ENCODE results near the gene SUCLG2.

SUCLG2 gene

DNA sequence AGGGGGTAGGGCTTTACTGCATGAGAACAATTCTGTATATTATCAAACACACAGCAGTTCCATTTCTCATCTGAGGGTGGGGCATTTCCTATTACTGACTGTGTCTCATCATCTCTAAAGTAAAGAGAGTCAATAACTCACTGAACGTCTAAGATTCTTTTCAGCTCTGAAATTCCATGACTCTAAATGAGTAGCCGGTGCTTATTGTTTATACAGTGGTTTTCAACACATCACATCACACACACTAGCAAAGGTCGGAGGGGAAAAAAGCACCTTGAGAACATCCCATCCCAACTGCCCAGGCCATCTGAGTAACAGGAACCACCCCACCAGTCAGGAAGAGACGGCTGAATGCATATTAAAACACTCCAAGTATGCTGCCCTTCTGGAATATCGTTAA lies 196.0 kb downstream of the SUCLG2 start:
- no peak for DNase-seq (ENCODE audit: low read depth in 2 of 2)

DNA sequence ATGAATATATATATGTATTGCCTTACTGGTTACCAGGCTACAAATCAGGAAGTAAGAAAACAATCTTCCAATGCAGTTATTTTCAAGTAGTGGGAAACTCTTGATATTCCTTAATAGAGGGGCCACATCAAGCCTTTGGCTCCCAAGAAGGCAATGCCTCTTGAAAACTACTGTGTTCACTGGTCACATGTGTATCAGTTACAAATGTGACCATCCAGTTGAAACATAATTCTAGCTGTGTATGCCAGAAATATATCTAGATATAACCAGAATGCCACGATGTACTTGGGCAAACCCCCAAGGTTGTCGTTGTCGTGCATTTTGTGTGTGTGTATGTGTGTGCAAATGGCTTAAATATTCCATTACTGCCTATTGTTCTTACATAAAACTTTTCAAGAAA lies 200.8 kb downstream of the SUCLG2 start:
- no peak for DNase-seq (ENCODE audit: low read depth in 2 of 2)

- no peak for DNase-seq (ENCODE audit: low read depth in 2 of 2)
Observed at GRCh38 chr3:67450153-67450552, 204.3 kb downstream of the SUCLG2 start.

GRCh38 chr3:67447393-67447792 lies 207.0 kb downstream of the SUCLG2 start:
- no peak for DNase-seq (ENCODE audit: low read depth in 2 of 2)

DNA sequence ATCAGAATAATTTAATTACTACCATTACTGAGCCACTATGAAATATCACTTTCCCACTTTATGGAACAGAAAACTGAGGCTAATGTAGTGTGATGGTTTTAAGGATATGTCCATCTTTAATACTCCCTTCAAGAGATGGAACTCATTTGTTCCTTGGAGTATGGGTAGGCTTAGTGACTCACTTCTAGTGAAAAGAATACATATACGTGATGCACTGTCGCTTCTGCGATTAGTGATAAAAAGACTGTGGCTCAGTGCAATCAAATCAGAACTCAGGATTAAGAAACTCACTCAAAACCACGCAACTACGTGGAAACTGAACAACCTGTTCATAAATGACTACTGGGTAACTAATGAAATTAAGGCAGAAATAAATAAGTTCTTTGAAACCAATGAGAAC lies 216.6 kb downstream of the SUCLG2 start:
- DNase-seq (ENCODE audit: low read depth in 2 of 2): no peak

- DNase-seq (ENCODE audit: low read depth in 2 of 2): no peak
Observed at GRCh38 chr3:67437090-67437489, 217.3 kb downstream of the SUCLG2 start.

DNA sequence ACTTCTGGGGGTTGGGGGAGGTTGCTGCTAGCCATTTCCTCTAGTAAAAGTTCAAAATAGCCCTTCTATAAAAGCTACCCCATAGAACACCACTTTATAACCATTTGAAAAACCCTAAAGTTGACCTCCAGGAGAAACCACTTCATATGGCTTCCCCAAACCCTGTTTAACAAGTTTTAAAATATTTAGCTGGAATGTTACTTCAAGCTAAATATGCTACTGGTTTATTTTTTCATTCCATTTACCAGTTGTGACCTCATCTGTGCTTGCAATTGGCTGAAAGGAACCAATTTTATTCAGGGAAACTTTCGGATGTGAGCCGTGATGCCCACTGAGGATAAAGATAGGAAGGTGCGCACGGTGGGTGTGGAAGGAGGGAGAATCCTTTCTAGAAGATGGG lies 221.3 kb downstream of the SUCLG2 start:
- no peak for DNase-seq (ENCODE audit: low read depth in 2 of 2)

DNA sequence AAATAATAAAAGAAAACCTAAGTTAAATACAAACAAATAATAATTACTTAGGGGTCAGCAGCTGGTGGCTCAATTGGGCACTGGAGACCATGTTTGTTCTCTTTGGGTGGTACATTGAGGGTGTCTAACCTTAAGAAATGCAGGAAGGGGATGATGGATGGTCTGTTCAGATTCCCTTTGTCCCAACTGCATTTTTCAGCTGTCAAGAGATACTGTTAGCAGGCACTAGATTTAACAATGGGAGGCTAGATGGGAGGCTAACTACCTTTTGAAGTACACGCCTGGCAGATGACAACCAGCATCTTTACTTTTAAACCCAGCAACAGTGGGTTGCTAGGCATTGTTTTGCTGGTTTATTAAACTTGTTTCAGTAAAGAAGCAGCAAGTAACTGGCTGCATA lies 222.5 kb downstream of the SUCLG2 start:
- DNase-seq (ENCODE audit: low read depth in 2 of 2): no peak

DNA sequence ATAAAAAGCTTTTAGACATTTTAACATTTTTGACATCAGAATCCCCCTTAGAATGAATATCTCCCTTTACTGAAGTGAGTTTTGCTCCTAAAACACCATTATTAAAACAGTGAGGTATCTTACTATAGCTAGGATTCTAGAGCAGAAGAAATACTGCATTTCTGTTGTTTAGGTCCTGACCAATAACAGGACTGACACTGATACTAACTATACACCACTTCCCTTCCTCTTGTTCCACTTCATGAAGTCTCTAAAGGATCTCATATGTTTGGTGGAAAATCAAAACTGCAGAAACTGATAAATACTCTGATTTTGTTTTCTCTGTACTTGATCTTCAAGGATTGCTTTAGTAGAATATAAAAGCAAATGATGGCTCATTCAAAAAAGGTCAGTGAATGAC lies 230.7 kb downstream of the SUCLG2 start:
- DNase-seq (ENCODE audit: low read depth in 2 of 2): no peak

GRCh38 chr3:67421912-67422311 lies 232.5 kb downstream of the SUCLG2 start:
- no peak for DNase-seq (ENCODE audit: low read depth in 2 of 2)

DNA sequence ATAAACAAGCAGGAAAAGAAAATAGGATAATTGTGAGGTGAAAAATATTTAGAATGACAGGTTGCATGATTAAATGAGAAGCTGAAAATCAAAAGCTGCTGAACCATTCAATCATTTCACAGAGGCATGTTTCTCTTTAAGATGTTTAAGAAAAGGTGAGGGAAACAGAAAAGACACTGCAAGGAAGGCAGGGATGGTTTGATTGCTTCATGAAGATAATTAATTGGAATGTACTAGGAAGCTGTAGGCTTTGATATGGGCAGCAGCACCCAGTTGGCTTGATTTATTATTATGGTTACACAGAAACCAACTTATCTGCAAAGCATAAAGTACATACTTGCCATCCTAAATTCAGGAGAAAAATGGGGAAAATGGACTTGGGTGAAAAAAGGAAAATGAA lies 234.6 kb downstream of the SUCLG2 start:
- no peak for DNase-seq (ENCODE audit: low read depth in 2 of 2)

GRCh38 chr3:67419218-67419529 lies 235.2 kb downstream of the SUCLG2 start:
- DNase-seq (ENCODE audit: low read depth in 2 of 2): no peak

- DNase-seq (ENCODE audit: low read depth in 2 of 2): no peak
Observed at GRCh38 chr3:67418426-67419217, 235.8 kb downstream of the SUCLG2 start.

DNA sequence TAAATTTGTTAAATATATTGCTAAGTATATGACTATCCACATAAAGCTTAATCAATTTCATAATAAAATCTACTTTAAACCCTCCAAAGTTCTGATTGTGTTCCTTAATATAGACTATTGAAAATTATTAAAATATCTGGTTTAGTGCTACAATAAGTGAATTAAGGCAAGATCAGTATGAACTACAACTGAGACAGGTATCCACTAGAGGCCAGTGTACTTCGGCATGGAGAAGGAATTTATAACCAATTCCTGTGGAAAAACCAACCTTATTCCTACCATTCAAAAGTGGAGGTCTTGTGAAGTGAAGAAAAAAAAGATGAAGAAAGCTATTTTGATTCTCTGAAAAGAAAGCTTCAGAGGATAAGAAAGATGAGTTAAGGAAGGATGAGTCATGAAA lies 237.7 kb downstream of the SUCLG2 start:
- DNase-seq (ENCODE audit: low read depth in 2 of 2): no peak

GRCh38 chr3:67415511-67415910 lies 238.9 kb downstream of the SUCLG2 start:
- DNase-seq (ENCODE audit: low read depth in 2 of 2): no peak

GRCh38 chr3:67414740-67415139 lies 239.7 kb downstream of the SUCLG2 start:
- DNase-seq (ENCODE audit: low read depth in 2 of 2): no peak

GRCh38 chr3:67405193-67405592 lies 249.2 kb downstream of the SUCLG2 start:
- no peak for DNase-seq (ENCODE audit: low read depth in 2 of 2)

- DNase-seq (ENCODE audit: low read depth in 2 of 2): no peak
Observed at GRCh38 chr3:67402873-67403272, 251.5 kb downstream of the SUCLG2 start.

DNA sequence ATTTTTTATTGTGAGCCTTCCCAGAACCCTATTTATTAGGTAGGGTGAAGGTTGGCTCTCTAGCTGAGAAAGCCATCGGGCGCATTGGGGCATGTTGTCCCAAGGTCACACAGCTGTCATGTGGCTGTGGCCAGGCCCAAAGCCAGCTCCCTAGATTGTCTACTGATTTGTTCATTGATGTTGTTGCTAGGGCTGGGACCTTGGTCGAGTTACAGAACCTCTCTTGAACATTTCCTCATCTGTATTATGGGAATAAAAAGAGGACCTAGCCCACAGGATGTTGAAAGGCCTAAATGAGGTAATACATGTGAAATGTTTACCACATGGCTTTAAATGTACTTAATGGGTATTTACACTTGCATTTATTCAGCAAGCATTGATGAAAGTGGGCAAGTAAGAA lies 252.5 kb downstream of the SUCLG2 start:
- no peak for DNase-seq (ENCODE audit: low read depth in 2 of 2)

DNA sequence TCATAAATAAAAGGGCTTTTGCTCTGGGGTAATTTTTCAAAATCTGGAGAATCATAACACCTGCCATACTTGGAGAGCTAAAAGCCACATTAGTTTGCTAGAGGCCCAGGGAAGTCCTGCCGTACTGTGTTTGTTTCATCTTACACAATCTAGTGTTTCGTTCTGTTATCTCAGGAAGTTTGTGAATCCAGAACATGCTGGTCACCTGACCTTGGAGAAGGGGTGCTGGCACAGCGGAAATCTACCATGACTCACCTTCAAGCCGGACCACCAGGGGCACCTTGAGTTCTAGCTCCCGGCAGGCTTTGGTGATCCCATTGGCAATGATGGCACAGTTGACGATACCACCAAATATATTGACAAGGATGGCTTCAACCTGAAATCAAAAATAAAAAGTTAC lies 253.9 kb downstream of the SUCLG2 start:
- no peak for DNase-seq (ENCODE audit: low read depth in 2 of 2)

- no peak for DNase-seq (ENCODE audit: low read depth in 2 of 2)
Observed at GRCh38 chr3:67389176-67389575, 265.2 kb downstream of the SUCLG2 start.

DNA sequence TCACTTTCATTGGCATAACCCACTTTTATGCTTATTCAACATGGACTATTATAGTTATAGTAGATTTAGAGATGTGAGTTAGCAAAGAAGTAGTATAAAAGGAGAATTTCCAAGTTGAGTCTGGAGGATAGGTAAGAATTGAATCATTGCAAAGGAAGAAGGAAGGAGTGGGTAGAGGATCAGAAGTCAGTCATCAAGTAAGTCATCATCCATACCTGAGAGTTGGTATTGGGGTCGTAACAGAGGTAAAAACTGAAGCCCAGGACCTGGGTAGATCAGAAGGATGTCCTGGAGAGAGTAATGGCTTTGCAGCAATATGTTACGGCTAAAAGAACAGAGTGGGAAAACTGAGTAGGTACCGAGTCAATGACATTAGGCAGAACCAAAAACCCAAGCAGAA lies 265.7 kb downstream of the SUCLG2 start:
- no peak for DNase-seq (ENCODE audit: low read depth in 2 of 2)

GRCh38 chr3:67386451-67386850 lies 268.0 kb downstream of the SUCLG2 start:
- DNase-seq (ENCODE audit: low read depth in 2 of 2): peak in 1 of 2 donors; percentile 2

- DNase-seq (ENCODE audit: low read depth in 2 of 2): peak; percentile 12 to 14
Observed at GRCh38 chr3:67384760-67385397, 269.5 kb downstream of the SUCLG2 start.
